GM19023 (cell line): ENCODE measurements around the gene GTPBP4.
A peak's percentile ranks its signal among the peaks of the same experiment; 100 is the strongest.
"Not testable (repeated sequence)": the region's sequence is repeated elsewhere in the genome, so short reads cannot be mapped to it uniquely, and the experiment has no call there.

Source experiments
- ATAC-seq: cut with Tn5 transposase; IDR thresholded peaks from one replicate; pipeline ENCODE4 v1.9.1; 2021; ENCODE audit warnings: mild to moderate bottlenecking, moderate library complexity; ENCODE audit not compliant: unreplicated experiment

GTPBP4 gene

DNA sequence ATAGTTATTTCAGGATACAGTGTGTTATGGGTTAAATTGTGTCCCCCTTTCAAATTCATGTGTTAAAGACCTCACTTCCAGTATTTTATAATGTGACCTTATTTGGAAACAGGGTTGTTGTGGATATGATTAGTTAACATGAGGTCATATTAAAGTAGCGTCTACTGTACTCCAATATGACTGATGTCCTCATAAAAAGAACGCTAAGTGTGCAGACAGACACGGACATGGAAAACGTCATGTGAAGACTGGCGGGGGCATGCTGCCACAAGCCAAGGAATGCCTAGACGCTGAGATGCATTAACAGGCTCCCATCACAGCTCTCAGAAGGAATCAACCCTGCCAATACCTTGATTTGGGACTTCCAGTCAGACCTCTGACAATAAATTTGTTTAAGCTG is 66.5 kb downstream of the GTPBP4 start:
- ATAC-seq, result no peak

- ATAC-seq, result peak; percentile 98
Measured at GRCh38 chr10:1056326-1057105, 68.3 kb downstream of the GTPBP4 start, which contains the start of gene WDR37. Gene WDR37 (plus strand): TSS chr10:1056385. CDS start chr10:1072156, 15,771 bp downstream.

GRCh38 chr10:1057106-1057657 is 68.9 kb downstream of the GTPBP4 start:
- no peak for ATAC-seq

DNA sequence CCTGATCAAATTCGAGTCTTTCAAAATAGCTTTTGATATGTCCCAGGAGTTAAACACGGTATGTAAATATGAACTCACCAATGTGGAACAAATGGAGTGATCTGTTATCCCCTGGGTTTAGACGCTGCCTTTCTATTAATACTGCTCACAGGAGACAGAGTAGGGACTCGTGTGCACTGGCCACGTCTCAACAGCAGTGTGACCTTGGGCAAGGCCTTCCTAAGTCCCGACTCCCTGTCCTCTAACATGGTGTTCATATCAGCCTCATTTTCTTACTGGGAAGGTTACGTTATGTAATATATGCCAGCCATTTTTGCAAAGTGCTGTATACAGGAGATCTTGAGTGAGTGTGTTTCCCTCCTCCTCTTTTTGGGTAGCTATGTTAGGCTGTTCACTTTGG is 69.8 kb downstream of the GTPBP4 start:
- ATAC-seq, result no peak

DNA sequence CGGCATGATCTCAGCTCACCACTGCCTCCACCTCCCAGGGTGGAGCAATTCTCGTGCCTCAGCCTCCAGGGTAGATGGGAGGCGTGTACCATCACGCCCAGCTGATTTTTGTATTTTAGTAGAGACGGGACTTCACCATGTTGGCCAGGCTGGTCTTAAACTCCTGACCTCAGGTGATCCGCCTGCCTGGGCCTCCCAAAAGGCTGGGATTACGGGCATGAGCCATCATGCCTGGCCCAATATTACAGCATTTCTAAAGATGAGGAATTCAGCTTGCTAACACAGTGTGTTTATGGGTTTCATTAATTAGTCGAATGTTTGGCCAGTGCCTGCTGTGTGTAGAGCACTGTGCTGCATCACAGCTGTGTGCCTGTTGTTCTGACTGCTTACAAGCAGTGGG is 71.7 kb downstream of the GTPBP4 start:
- no peak for ATAC-seq

- no peak for ATAC-seq
Measured at GRCh38 chr10:1061930-1062774, 73.9 kb downstream of the GTPBP4 start.

DNA sequence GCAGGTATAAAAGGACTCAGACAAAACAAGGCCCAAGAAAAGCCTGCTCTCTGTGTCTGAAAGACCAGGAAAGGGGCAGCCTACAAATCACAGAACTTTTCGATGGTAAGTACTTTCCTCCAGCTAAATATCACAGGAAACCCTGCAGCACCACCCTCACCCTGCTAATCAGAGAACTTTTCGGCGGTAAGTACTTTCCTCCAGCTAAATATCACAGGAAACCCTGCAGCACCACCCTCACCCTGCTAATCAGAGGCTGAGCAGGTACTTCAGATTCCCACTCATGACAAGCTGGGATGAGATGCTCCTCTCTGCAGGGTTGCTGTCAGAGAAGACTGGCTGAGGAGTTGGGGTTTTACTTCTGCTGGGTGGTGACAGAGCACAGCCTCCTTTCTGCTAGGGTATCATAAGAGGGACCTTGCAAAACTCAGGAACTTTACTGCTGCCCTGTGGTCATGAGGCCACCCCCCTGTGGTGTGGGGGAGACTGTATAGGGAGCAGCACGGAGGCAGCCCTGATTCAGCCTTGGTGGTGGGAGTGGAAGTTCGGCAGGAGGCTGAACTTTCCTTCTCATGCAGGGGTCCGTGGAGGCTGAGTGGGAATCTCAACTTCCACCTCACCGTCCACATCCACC is 75.1 kb downstream of the GTPBP4 start:
- no peak for ATAC-seq

- no peak for ATAC-seq
Measured at GRCh38 chr10:1064964-1065247, 76.7 kb downstream of the GTPBP4 start.

GRCh38 chr10:1066734-1067133 is 78.5 kb downstream of the GTPBP4 start:
- ATAC-seq, result not testable (repeated sequence)

DNA sequence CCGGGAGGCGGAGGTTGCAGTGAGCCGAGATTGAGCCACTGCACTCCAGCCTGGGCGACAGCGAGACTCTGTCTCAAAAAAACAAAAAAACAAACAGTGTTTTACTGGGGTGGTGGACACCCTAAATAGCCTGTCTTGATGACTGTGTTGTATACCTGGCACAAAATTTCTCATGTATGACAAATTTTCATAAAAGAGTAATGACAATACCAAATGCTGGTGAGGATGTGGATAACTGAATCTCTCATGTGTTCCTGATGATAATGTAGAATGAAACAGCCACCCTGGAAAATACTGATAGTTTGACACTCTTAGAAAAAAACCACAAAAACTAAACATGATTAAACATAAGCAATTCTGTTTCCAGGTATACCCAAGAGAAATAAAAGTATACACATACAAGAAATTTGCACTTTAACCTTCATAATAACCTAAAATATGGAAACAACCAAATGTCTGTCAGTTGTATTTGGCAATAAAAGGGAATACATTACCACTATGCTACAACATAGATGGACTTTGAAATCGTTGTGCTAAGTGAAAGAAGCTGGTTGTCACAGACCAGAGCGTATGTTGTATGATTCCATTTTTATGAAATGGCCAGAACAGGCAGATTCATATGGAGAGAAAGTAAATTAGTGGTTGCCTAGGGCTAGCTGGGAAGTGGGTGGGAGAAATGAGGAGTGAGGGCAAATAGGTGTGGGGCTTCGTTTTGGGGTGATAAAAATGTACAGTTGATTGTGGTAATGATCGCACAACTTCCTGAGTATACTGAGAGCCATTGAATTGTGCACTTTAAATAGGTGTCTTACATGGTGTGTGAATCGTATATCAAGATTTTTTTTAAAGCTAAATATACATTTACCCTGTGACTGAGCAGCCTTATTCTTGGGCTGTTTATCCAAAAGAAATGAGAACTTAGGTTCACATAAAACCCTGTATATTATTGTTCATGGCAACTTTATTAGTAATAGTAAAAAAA is 80.4 kb downstream of the GTPBP4 start:
- ATAC-seq, result no peak
